Measurements from ENCODE around the gene DENND1B.

The DENND1B gene

GRCh38 chr1:197666769-197667285, 108.5 kb downstream of the DENND1B start:
- no peak for TF ChIP-seq CTCF (IDR thresholded peaks at IDR 0.05; ENCODE audit: low read depth, low read length)
- no peak for DNase-seq (ENCODE audit: extremely low read depth, low read depth)

GRCh38 chr1:197664391-197664790, 110.9 kb downstream of the DENND1B start:
- no peak for TF ChIP-seq CTCF (IDR thresholded peaks at IDR 0.05; ENCODE audit: low read depth, low read length)
- no peak for DNase-seq (ENCODE audit: extremely low read depth, low read depth)

GRCh38 chr1:197663162-197663953, 111.9 kb downstream of the DENND1B start:
- TF ChIP-seq CTCF (IDR thresholded peaks at IDR 0.05; ENCODE audit: low read depth, low read length) = no peak
- no peak for DNase-seq (ENCODE audit: extremely low read depth, low read depth)

- no peak for TF ChIP-seq CTCF (IDR thresholded peaks at IDR 0.05; ENCODE audit: low read depth, low read length)
- no peak for DNase-seq (ENCODE audit: extremely low read depth, low read depth)
Measured at GRCh38 chr1:197660389-197660788, 114.9 kb downstream of the DENND1B start.

- DNase-seq (ENCODE audit: extremely low read depth, low read depth) = no peak
- TF ChIP-seq CTCF (IDR thresholded peaks at IDR 0.05; ENCODE audit: low read depth, low read length) = no peak
Measured at GRCh38 chr1:197659171-197659570, 116.1 kb downstream of the DENND1B start.

- TF ChIP-seq CTCF (IDR thresholded peaks at IDR 0.05; ENCODE audit: low read depth, low read length) = no peak
- DNase-seq (ENCODE audit: extremely low read depth, low read depth) = no peak
Measured at GRCh38 chr1:197649188-197649587, 126.1 kb downstream of the DENND1B start.

GRCh38 chr1:197638316-197638715, 137.0 kb downstream of the DENND1B start:
- no peak for TF ChIP-seq CTCF (IDR thresholded peaks at IDR 0.05; ENCODE audit: low read depth, low read length)
- DNase-seq (ENCODE audit: extremely low read depth, low read depth) = no peak

Data from AG09319 (cell line).